Skin of body (tissue), 2 donors: Measurements from ENCODE around the gene EPHB4. TPM values are rescaled to one million over a fixed set of nuclear protein-coding genes. Genes with fewer than 3 reads are reported as not detected.
"Not testable (repeated sequence)": the region's sequence is repeated elsewhere in the genome, so short reads cannot be mapped to it uniquely, and the experiment has no call there.

ENCODE experiments used
- DNase-seq: peaks from one replicate; lab custom pipeline; 2025; lab: John Stamatoyannopoulos, UW
- total RNA-seq: library from RNA; depleted of rRNA; stranded (reverse); fragments of >200 nt; gene quantifications from one replicate; pipeline ENCODE4 v1.2.3, GENCODE V29; 2014

The EPHB4 gene
- 54.6 TPM for total RNA-seq

DNA sequence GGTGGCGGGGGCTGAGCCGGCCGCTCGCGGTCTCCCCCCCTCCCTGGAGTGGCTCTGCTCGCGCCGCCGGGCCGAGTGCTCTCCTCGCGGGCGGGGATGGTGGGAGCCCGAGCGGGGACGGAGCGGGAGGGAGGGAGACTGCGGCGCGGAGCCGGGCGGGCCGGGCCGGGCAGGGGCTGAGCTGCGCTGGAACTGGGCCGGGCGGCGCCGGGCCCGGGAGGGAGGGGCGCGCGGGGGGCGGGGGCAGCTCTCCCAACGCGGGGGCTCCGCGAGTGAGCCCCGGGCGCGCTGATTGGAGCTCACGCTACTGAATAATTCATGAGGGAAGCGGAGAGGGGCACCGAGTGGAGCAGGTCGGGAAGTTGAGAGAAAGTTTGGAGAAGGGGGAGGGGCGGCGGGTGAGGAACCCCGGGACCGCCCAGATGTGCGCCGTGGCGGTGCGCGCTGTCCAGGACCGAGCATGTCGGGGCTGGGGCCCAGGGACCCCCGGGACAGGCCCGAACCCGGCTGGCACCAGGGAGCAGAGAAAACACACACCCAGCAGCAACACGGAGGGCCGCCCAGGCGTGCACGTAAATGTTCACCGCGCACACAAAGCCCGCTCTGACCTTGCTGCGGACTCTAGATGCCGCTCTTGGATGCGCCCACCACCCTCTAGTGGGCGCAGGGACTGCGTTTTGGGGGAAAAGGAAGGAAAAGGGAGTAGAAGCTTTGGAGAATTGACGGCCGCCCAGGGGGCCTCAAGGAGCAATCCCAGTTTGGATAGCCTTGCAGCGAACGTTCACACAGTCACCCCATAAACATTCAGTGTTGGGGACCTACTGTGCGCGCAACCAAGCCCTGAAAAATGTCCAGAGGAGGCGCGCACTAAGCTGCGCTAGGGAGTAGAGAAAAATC, at the start of gene EPHB4:
TSS of gene EPHB4 (minus strand) at position 194 of the 897 bp plus-strand sequence. CDS start 493 bp downstream, outside the sequence.
- DNase-seq, result peak; percentile 93

DNA sequence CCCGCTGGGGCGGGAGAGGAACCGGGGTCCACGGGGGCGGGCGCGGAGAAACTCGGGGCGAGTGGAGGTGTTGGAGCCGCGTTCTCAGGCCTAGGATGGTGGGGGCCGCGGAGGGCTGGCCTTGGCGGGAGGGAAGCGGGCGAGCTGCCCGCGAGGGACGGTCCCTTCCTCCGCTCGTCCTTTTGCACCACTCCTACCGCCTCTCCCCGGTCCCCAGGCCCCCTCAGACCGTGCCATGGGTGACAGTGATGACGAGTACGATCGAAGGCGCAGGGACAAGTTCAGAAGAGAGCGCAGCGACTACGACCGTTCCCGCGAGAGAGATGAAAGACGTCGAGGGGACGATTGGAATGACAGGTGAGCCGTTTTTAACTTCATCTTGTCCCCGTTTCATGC, 48.0 kb upstream of the EPHB4 start:
- no peak for DNase-seq

DNA sequence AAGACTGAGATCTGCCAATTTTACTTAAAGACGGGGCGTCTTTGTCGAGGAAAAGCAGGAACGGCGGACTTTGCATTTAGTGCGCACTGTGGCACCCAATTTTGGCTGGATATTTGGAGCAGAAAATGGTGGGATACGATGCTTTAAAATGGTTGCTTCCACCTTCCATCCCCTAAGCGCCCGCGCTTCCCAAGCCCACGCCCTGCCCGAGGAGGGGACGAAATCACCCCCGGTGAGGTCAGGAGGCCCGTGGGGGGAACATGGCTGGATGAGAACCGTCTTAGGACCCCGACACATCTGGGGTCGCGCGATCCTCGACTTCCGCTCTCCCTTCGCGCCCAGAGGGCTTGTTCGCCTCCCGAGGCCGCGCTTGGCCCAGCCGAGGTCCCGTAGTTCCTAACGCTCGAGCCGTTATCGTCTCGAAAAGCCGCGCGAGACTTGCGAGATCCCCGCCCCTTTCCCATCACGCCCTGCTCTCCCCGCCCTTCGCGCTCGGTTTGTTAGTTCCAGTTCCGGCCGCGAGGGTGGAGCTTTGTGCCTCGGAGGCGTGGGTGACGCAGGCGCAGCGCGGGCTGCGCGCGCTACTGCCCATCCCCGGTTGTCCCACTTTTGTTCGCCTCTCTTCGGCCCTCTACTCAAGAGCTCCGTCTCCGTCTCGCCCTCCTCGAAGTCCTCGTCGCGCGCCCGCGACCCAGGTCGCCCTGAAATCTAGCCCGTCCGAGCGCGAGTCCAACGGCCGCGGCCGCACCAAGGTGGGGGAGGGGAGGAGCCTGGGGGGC, 47.4 kb upstream of the EPHB4 start, which contains the start of gene SRRT:
TSS of gene SRRT (plus strand) at position 527 of the 779 bp plus-strand sequence. CDS start 488 bp downstream, outside the sequence.
- peak; percentile 99 for DNase-seq

DNA sequence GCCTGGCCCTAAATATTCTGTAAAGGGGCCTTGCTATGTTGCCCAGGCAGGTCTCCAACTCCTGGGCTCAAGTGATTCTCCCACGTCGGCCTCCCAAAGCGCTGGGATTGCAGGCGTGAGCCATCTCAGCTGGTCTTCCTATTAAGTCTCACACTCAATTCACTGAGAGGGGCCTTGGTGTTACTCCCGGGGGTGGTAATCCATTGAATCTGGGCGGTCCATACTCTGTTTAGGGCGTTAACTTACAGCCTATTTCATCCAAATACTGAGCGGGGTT, 46.9 kb upstream of the EPHB4 start:
- no peak for DNase-seq

DNA sequence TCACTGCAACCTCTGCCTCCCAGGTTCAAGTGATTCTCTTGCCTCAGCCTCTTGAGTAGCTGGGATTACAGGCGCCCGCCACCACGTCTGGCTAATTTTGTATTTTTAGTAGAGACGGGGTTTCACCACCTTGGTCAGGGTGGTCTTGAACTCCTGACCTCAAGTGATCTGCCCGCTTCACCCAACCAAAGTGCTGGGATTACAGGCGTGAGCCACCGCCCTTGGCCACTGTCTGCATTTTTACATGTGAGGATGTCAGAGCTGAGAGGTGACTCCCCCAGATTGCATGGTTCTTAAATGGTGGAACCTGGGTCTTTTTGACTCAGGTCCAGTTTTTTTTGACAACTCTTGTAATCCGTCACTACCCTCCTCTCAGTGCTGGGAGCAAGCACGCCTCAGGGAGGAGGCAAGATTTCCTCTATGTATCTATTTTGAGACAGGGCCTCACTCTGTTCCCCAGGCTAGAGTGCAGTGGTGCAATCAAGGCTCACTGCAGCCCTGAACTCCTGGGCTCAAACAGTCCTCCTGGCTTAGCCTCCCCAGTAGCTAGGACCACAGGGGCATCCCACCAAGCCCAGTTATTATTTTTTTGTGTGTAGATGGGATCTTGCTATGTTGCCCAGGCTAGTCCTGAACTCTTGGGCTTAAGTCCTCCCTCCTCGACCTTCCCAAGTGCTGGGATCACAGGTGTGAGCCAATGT, 46.4 kb upstream of the EPHB4 start:
- DNase-seq, result no peak

DNA sequence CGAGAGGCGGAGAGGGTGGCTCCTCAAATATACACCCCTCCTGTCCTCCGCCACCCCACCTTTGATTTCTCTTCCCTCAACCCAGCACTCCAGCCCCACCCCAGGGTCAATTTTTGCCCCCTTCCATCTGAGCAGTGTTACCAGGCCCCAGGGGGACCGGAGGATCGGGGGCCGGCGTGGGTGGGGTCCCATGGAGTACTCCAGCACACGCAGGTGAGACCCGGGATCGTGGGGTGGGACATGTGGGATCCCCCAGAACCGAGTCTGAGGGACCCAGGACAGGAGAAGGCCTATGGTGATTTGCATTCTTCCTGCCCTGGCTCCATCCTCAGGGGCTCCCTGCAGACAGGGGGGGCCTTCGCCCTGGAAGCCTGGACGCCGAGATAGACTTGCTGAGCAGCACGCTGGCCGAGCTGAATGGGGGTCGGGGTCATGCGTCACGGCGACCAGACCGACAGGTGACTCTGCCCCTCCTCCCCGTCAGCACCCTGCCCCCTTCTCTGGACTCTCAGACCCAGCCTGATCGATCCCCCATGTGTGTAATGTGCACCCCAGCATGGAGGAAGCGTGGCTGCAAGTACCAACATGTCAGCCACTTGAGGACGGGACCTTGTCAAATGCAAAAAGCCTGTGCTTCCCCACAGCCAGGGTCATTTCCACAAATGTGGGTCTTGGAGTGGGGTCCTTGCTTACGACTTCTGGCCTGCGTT, 40.6 kb upstream of the EPHB4 start:
- DNase-seq, result no peak

DNA sequence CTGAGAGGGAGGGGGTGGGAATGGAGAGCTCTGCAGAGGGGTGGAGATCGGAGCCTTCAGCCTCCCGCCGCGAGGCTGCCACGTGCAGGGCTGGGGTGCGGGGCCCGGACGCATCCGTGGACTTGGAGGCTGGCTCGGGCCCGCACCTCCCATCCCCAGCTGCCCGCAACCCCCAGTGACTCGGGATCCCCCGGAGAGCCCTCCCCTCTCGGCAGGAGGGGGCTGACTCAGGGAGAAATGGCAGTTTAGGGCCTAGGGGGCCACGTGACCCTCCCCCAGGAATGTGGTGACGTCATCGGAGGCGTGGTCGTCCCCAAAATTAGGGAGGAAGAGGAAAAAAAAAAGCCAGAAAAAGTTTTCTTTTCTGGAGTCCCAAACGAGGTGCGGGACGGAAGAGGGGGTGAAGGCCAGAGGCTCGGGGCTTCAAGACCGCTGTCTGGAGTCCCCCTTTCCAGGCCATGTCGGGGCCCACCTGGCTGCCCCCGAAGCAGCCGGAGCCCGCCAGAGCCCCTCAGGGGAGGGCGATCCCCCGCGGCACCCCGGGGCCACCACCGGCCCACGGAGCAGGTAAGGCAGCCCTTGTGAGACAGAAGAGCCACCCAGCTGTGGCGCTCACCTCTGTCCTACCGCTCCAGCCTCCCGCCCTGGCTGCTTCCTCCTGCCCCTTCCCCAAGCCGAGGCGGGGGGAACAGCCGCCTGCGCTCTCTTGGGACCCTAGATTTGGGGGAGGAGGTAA, 39.9 kb upstream of the EPHB4 start, which contains the start of gene TRIP6:
TSS of gene TRIP6 (plus strand) at position 348 of the 736 bp plus-strand sequence. CDS start at position 459, 111 bp downstream.
- DNase-seq, result peak; percentile 93

DNA sequence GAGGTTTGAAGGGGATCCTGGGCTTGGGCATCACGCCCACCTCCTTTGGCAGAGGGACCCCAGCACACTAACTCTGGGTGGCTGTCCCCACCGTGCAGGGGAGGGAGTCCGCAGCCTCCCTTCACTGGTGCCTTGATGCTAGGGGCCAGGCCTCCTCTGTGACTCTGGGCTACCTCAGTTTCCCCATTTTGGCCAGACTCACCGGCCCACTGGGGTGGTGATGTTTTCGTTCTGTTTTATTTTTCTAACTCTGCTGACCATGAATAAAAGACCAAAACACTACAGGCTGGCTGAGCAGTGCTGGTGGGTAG, 39.4 kb upstream of the EPHB4 start:
- DNase-seq, result no peak

DNA sequence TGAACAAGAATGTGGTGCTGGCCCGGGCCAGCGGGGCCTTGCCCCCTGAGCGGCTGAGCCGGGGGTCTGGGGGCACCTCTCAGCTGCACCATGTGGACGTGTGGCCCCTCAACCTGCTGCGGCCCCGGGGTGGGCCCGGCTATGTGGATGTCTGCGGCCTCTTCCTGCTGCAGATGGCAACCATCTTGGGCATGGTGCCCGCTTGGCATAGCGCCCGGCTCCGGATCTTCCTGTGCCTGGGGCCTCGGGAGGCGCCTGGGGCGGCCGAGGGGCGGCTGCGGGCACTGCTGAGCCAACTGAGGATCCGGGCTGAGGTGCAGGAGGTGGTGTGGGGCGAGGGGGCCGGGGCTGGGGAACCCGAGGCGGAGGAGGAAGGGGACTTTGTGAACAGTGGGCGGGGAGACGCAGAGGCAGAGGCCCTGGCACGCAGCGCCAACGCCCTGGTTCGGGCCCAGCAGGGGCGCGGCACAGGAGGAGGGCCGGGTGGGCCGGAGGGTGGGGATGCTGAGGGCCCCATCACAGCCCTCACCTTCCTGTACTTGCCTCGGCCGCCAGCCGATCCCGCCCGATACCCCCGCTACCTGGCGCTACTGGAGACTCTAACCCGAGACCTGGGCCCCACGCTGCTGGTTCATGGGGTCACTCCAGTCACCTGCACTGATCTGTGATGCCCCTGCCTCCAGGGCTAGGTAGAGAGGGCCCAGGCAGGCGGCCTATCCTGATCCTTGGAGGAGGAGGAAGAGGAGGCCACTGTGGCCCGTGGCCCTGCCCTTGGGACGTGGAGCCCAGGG, 38.8 kb upstream of the EPHB4 start:
- no peak for DNase-seq

DNA sequence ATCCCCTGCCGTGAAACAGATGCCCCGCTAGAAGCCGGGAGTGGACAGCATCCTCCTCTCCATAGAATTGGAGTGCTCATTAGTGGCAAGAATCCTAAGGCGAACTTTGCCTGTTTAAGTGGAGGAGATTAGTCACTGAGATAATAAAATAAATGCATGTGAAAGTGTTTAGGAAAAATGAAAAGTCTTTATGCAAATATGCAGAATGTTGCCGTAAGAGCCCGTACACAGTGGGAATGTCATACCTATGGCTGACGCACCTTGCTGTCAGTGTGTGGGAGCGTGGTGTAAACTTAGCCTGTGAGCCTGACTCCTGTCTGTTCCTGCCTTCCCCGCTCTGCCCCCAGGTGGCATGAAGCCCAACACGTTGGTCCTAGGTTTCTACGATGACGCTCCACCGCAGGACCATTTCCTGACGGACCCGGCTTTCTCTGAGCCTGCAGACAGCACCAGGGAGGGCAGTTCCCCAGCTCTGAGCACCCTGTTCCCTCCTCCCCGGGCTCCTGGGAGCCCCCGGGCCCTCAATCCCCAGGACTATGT, 38.1 kb upstream of the EPHB4 start:
- DNase-seq, result no peak

DNA sequence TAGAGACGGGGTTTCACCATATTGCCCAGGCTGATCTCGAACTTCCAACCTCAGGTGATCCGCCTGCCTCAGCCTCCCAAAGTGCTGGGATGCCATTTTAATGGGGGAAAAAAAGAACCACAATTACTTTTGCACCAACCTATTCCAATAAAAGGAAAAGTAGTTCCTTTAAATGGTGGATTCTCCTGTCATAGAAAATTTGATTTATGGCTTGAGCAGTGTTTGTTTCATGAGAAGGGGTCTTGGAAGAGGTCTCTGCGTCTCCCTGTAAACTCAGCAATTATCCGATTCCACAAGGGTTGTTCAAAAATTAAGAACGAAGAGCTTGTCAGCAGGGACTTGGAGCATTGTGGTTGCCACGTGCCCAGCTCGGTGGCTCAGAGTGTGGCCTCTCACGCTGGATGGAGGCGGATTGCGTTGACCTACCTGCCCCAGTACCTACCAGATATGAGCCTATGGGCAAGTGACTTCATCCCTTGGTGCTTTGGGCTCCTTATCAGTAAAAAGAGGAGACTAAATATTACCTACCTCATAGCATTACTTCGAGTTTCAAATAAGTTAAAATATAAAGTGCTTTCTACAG, 37.0 kb upstream of the EPHB4 start:
- no peak for DNase-seq

DNA sequence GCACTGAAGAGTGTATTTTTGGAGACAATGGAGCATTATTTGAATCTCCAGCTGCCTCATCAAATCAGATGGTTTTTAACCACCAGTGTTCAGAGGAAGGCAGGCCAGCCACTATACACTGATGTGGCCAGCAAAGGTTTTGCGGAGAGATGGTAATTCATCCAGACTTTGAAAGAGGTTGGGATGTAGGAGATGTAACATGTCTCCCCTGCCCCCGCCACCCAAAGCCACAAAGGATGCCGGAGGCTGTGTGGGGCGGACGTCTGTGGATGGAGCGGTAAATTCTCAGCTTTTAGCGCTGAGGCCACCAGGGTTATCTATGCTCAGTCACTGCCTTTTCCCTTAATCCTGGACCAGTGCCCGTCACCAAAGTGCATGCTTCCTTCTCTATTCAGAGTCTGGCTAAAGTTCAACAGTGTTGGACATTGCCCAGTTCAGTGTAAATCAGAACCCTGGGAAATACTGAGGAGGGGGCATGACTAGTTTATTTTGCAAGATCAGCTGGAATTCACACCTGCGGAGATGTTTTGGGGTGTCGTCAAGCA, 36.2 kb upstream of the EPHB4 start:
- no peak for DNase-seq

DNA sequence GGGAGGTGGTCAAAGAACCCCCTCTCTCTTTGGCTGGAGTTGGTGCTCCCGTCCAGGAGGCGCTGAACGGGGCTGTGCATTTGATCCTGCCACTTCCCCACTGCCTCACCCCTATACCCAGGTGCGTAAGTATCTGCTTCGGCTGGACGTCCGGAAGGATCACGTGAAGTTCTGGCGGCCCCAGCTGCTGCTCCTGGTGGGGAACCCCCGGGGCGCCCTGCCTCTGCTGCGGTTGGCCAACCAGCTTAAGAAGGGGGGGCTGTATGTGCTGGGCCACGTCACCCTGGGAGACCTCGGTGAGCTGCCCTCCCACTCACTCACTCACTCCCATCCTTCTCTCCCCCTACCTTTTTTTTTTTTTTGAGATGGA, 34.3 kb upstream of the EPHB4 start:
- no peak for DNase-seq

DNA sequence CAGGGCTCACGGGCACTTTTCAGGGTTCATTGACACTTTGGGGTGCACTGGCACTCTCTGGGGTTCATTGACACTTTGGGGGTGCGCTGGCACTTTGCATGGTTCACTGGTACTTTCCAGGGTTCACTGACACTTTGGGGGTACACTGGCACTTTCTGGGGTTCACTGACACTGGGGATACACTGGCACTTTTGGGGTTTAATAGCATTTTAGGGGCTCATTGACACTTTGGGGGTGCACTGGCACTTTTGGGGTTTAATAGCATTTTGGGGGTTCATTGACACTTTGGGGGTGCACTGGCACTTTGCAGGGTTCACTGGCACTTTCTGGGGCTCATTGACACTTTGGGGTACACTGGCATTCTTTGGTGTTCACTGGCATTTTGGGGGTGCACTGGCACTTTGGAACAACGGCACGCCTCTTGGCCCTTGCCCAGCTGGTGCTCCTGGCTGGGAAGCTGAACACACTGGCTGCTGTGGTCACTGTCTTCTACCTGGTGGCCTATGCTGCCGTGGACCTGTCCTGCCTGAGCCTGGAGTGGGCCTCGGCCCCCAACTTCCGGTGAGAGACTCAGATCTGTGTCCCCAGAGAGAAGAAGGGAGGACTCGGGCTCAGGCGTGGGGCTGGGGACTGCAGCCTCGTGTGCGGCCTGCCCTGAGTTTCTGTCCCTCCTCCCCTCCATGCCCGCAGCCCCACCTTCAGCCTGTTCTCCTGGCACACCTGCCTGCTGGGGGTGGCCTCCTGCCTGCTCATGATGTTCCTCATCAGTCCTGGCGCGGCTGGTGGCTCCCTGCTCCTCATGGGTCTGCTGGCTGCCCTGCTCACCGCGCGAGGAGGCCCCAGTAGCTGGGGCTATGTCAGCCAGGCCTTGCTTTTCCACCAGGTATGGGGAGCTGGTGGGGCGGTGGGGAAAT, 33.6 kb upstream of the EPHB4 start:
- no peak for DNase-seq

DNA sequence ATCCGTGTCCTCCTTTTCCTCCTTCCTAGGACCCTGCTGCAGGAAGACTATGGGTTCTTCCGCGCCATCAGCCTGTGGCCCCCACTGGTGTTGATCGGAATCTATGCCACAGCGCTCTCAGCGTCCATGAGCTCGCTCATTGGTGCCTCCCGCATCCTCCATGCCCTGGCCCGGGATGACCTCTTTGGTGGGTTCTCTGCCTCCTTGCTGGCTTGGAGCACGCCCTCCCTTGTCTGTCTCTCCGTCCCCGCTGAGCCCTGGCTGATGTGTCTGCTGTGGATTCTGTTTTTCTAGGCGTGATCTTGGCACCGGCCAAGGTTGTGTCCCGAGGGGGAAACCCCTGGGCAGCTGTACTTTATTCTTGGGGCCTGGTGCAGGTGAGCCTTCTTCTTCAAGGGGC, 32.5 kb upstream of the EPHB4 start:
- DNase-seq, result no peak

DNA sequence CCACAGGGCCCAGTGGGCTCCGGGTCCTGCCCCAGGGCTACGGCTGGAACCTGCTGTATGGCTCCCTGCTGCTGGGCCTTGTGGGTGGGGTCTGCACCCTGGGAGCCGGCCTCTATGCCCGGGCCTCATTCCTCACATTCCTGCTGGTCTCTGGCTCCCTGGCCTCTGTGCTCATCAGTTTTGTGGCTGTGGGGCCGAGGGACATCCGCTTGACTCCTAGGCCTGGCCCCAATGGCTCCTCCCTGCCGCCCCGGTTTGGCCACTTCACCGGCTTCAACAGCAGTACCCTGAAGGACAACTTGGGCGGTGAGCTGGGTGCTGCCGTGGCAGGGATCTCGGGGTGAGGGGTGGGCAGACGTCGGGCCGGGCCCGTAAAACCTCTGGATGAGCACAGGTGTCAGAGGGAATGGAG, 29.6 kb upstream of the EPHB4 start:
- DNase-seq, result no peak

DNA sequence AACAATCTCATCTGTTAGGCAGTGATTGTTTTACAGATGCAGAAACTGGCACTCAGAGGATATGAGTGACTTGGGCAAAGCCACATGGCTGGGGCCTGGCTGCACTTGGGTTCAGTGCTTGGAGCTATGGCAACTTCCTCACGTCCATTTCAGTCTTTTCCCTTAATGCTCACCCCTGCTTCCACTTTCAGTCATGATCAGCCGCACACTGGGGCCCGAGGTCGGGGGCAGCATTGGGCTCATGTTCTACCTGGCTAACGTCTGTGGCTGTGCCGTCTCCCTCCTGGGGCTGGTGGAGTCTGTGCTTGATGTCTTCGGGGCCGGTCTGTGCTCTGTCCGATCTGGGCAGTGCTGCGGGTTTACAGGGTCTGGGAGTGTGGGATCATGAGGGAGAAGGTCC, 28.2 kb upstream of the EPHB4 start:
- no peak for DNase-seq

DNA sequence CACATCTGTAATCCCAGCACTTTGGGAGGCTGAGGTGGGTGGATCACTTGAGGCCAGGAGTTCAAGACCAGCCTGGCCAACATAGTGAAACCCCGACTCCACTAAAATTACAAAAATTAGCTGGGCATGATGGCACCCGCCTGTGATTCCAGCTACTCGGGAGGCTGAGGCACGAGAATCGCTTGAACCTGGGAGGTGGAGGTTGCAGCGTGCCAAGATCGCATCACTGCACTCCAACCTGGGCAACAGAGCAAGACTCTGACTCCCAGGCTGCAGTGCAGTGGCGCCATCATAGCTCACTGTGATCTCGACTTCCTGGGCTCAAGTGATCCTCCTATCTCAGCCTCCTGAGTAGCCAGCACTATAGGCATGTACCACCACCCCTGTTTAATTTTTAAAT, 27.6 kb upstream of the EPHB4 start:
- not testable (repeated sequence) for DNase-seq
